HG03097 (cell line): ENCODE data around the gene ABCG1.
"Not testable (repeated sequence)": the region's sequence is repeated elsewhere in the genome, so short reads cannot be mapped to it uniquely, and the experiment has no call there.

ENCODE experiments used
- ATAC-seq: cut with Tn5 transposase; IDR thresholded peaks from one replicate; pipeline ENCODE4 v1.9.1; 2021; ENCODE audit not compliant: unreplicated experiment, low FRiP score

The ABCG1 gene

DNA sequence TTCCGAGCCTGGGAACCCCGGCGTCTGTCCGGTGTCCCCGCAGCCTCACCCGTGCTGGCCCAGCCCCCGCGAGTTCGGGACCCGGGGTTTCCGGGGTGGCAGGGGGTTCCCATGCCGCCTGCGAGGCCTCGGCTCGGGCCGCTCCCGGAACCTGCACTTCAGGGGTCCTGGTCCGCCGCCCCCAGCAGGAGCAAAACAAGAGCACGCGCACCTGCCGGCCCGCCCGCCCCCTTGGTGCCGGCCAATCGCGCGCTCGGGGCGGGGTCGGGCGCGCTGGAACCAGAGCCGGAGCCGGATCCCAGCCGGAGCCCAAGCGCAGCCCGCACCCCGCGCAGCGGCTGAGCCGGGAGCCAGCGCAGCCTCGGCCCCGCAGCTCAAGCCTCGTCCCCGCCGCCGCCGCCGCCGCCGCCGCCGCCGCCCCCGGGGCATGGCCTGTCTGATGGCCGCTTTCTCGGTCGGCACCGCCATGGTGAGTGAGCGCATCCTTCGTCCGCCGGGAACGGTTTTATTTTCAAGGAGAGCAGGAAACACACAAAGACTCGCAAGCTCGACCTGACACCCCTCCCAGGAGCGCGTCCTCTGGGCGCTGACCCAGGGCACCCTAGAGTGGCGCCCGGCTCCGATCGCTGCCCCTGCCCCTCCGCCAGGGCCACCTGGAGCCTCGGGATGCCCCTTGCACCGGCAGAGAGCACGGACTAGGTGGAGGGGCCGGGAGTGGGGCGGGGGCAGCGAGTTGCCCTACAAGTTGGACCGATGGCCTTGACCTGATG lies at the start of gene ABCG1:
Gene ABCG1, plus strand, starts transcription at position 305 of the 770 bp plus-strand sequence. Its CDS starts 123 bp downstream, at position 428.
- no peak for ATAC-seq

DNA sequence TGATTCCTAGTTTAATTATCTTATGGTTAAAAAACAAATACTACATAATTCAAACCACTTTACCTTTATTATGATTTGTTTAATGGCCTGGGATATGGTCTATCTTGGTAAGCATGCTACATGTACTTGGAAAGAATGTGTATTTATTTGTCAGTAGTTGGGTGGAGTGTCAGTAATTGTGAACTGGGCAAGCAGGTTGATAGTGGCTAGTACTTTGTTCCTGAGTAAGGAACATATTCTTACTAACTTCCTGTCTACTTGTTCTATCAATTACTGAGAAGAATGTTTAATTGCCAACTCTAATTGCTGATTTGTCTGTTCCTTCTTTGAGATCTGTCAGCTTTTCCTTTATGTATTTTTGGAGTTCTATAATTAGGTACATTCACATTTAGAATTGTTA lies 49.2 kb upstream of the ABCG1 start:
- no peak for ATAC-seq

- ATAC-seq: no peak
Observed at GRCh38 chr21:42171091-42172053, 47.6 kb upstream of the ABCG1 start.

GRCh38 chr21:42172596-42173483 lies 46.1 kb upstream of the ABCG1 start:
- no peak for ATAC-seq

DNA sequence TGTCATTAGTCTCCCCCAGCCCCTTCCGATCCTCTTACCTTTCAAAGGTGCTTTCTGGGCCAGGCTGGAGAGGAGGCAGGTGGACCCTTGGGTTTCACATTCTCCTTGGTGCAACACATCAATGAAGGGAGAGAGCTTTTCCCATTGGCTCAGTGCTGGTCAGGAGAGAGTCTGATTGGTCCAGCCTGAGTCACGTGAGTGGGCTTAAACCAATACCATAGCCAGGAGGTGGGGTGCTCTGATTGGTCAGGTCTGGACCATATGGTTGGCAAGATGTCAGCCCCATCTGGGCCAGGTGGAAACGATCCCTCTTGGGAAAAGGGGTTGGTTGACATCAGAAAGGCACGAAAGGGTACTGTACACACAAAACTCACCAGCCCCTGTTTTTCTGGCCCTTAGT lies 44.8 kb upstream of the ABCG1 start:
- no peak for ATAC-seq

DNA sequence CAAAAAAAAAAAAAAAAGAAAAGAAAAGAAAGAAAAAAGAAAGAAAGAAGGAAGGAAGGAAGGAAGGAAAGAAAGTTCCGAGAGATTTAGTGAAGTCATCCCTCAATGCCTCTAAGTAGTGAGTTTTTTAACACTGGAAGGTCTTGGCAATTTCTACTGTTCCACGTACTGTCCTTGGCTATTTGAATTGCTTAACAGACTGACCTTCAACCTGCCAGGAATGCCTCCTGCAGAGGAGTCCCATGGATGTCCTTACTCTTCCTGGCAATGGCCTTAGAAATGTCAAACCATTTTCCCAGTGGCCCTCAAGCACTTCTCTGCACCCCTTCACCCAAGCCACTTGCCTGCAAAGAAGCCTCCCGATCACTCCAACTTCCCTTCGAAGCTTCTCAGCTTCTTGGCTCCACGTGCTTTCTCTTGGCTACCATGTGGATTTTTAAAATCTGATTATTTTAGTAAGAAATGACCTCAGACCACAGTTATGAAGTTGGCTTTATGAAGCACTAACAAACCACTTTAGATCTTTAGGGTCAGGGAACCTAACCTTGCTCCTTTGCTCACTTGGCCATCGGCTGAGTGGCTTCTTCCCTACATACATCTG lies 43.7 kb upstream of the ABCG1 start:
- no peak for ATAC-seq

- no peak for ATAC-seq
Observed at GRCh38 chr21:42176859-42177258, 42.1 kb upstream of the ABCG1 start.

DNA sequence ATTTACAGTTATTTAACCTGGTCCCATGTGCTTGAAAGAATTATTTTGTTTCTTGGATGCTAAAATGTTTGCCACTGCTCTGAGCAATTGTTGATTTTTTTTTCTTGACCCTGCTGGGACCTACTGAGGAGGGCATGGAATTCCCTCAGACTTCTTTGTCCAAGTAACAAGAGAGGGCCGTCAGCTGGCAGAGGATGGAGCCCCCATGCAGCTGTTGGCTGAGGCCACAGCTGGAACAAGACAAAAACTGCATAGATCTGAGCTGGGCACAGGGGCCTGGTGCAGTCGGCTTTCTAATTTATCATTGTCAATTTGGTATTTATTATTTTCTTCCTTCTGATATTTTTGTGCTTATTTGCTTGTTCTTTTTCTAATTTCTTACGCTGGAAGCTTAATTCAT lies 39.6 kb upstream of the ABCG1 start:
- no peak for ATAC-seq

DNA sequence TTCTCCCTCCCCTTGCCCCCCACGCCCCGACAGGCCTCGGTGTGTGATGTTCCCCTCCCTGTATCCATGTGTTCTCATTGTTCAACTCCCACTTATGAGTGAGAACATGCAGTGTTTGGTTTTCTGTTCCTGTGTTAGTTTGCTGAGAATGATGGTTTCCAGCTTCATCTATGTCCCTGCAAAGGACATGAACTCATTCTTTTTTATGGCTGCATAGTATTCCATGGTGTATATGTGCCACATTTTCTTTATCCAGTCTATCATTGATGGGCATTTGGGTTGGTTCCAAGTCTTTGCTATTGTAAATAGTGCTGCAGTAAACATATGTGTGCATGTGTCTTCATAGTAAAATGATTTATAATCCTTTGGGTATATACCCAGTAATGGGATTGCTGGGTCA lies 38.9 kb upstream of the ABCG1 start:
- not testable (repeated sequence) for ATAC-seq

- ATAC-seq: no peak
Observed at GRCh38 chr21:42182713-42183371, 36.1 kb upstream of the ABCG1 start.

GRCh38 chr21:42183374-42184266 lies 35.3 kb upstream of the ABCG1 start:
- ATAC-seq: no peak

- ATAC-seq: no peak
Observed at GRCh38 chr21:42186591-42186990, 32.3 kb upstream of the ABCG1 start.

GRCh38 chr21:42187976-42188653 lies 30.8 kb upstream of the ABCG1 start:
- ATAC-seq: peak; percentile 90

DNA sequence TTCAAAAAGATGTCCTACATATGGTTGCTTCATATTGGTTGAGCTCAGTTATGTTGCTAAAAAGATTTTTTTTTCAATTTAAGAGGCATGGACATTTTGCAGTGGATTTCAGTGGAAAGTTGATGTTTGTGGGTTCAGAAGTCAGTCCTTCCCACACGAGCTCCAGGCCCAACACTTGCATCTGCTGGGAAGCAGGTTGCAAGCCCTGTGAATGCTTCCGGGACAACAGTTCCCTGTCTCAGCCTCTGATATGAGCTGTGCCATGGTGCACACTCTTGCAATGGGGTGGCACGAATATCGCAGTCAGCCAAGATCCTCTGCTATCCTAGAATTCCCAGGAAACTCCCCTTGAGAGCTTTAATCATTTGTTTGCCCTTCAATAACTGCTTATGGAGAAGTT lies 30.3 kb upstream of the ABCG1 start:
- ATAC-seq: no peak

- no peak for ATAC-seq
Observed at GRCh38 chr21:42189431-42189830, 29.5 kb upstream of the ABCG1 start.

DNA sequence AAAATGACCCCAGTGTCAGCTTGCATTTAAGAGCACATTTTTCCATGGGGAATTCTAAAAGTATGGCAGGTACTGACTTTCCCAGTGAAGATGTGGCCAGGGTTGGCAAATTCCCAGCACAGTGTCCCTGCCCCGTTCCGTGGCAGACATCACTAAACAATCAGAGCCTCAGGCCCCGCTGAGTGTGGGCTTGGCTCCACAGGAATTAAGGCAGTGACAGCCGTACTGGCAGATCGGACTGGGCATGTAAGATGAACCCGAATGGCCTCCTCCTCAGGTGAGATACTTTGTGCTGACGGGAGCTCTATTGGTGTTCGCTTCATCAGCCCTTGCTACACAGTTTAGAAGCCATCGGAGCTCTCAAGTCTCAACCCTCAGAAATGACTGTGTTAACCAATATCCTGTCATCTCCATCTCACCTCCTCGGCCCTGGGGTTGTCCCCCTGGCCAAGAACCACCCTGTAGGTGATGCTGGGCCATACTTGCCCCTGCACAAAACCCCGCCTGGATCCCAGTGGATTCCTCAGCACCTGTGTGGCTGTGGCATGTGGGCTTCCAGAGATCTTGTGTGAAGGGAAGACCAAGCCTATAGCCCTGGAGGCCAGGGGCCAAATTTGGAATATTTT lies 29.0 kb upstream of the ABCG1 start:
- ATAC-seq: no peak

DNA sequence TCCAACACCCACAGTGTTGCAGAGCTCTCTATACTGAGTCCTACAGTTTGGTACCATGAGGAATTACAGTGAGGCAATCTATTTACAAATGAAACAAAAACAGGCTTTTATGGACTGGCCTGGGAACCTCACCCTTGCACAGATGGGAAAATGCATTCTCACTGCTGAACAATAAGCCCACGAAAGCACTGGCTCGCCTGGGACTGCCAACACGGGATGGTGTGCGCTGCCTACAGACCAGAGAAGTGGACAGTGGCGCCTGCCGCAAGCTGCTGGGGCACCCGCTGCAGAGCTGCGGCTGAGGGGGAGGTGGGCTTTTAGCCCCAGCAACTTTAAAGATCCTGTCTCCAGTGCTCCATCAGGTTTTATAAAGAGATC lies 28.5 kb upstream of the ABCG1 start:
- ATAC-seq: no peak

GRCh38 chr21:42191064-42191463 lies 27.9 kb upstream of the ABCG1 start:
- ATAC-seq: no peak
